Astrocyte (in vitro differentiated cells and primary cell): Measurements from ENCODE around the gene SCAND1.

Experiments
- EZH2 ChIP-seq: IDR thresholded peaks from 2 replicates; pipeline ENCODE4 v1.6.1; 2012; ENCODE audit warnings: mild to moderate bottlenecking, low read length, inconsistent platforms; ENCODE audit not compliant: insufficient read depth
- TF ChIP-seq, protein P1 (sequence below): IDR thresholded peaks from 2 replicates; pipeline ENCODE4 v1.5.1; 2011; ENCODE audit warnings: low read depth, mild to moderate bottlenecking, inconsistent platforms, low read length, moderate library complexity; ENCODE audit not compliant: insufficient read depth

DNA sequence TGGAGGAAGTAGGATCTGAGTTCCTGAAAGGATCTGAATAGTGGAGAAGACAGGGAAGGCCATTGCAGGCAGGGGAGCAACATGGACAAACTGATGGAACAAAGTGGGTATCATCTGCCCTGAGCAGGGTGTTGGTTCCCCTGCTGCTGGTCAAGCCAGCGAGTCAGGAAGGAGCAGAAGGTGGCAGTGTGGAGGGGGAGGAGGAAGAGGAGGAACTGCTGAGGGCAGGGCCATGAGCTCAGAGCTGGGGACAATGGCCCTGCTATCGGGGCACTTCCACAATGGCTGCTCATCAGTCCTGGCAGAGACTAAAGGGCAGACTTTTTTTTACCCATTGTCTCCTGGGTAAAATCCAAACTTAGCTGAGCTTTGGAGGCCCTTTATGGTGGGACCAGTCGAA lies 27.7 kb upstream of the SCAND1 start:
- TF ChIP-seq, protein P1, sequence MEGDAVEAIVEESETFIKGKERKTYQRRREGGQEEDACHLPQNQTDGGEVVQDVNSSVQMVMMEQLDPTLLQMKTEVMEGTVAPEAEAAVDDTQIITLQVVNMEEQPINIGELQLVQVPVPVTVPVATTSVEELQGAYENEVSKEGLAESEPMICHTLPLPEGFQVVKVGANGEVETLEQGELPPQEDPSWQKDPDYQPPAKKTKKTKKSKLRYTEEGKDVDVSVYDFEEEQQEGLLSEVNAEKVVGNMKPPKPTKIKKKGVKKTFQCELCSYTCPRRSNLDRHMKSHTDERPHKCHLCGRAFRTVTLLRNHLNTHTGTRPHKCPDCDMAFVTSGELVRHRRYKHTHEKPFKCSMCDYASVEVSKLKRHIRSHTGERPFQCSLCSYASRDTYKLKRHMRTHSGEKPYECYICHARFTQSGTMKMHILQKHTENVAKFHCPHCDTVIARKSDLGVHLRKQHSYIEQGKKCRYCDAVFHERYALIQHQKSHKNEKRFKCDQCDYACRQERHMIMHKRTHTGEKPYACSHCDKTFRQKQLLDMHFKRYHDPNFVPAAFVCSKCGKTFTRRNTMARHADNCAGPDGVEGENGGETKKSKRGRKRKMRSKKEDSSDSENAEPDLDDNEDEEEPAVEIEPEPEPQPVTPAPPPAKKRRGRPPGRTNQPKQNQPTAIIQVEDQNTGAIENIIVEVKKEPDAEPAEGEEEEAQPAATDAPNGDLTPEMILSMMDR = no peak
- no peak for TF ChIP-seq EZH2
